ENCODE data around the gene APOO.

Gene APOO

DNA sequence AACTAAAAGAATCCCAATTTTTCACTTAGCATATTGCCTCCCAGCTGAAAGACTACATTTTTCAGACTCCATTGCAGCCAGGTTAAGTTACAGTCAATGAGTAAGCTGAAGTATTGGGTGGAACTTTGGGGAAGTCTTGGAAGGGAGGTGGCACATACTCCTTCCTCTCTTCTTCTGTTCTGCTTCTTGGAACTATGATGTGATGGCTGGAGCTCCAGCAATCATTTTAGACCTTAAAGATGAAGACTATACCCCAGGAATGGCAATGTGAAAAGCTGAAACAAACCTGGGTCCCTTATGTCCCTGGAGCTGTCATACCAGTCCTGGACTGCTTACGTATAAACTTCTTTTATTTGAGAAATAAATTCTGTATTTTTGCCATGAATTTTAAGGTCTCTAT lies 93.9 kb downstream of the APOO start:
- no peak for DNase-seq

DNA sequence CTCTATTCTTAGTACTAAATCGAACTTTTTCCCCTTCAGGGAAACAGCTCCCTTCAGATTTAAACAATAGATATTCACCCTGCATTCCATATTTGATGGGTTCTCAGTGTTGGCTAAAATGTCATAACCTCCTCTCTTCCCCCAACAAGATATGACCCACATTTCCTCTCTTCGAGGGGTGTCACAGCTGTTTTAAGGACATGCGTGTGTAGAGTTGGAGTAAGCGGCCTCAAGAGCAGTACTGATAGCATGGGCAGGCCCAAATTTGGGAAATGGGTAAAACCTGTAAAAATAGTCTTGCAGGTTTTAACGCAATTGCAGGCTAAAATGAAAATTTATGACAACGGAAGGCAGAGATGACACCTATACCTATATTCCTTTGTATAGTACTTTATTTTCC lies 96.1 kb downstream of the APOO start:
- no peak for DNase-seq

DNA sequence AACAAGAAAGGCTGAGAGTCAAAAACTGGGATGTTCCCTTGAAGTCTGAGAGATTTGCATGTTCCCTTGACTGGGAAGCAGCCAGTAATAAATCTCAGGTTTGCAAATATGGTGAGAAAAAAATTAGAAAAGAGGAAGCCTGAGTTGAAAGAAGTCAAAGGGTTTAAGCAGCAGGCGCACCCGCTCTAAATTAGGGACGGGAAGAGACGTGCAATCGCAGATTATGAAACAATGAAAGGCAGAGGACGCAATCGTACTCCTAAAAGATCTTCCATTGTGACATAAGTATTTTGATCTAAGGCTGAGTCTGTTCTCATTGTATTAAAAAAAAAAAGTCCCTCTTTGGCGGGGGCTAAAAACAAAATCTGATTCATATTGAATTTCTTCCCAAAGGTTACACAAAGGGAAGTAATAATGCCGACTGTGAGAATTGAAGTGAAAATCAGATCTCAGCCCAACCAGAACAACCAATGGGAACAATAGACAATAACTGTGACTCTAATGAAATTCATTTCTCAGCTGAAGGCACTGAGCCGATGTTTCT lies 96.6 kb downstream of the APOO start:
- peak; percentile 91 for DNase-seq

DNA sequence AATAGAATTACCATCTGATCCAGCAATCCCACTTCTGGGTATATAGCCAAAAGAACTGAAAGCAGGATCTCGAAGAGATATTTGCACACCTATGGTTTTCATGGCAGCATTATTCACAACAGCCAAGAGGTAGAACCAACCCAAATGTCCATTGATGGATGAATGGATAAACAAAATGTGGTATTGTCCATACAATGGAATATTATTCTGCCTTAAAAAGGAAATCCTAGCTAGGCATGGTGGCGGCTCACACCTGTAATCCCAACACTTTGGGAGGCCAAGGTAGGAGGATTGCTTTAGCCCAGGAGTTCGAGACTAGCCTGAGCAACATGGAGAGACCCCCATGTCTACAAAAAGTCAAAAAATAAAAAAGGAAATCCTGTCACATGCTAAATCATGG lies 97.5 kb downstream of the APOO start:
- no peak for DNase-seq

DNA sequence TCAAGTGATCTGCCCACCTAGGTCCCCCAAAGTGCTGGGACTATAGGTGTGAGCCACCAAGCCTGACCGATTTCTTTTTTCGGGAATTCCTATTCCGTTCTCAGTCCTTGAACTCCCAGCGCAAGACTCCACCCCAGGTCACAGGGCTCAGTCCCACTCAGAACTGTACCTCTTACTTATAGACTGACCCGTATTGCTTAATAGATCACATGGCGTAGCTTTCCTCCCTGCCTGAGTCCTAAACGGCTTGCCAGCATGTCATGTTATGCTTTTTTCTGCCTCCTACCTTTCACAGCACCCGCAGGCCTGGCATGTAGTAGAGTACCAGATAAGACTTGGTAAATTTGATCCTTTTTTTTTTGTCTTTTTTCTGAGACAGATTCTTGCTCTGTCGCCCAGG lies 102.3 kb downstream of the APOO start:
- peak; percentile 57 for DNase-seq

DNA sequence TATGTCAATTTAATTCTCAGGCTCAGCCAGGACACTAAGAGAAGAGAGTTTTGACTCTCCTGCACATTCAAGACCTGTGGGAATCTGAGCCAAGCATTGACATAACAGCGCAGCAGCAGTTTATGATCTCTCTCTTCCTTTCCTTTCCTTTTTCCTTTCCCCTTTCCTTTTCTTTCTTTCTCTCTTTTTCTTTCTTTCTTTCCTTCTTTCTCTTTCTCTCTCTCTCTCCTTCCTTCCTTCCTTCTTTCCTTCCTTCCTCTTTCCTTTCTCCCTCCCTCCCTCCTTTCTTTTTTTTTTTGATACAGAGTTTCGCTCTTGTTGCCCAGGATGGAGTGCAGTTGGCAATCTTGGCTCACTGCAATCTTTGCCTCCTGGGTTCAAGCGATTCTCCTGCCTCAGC lies 103.2 kb downstream of the APOO start:
- no peak for DNase-seq

DNA sequence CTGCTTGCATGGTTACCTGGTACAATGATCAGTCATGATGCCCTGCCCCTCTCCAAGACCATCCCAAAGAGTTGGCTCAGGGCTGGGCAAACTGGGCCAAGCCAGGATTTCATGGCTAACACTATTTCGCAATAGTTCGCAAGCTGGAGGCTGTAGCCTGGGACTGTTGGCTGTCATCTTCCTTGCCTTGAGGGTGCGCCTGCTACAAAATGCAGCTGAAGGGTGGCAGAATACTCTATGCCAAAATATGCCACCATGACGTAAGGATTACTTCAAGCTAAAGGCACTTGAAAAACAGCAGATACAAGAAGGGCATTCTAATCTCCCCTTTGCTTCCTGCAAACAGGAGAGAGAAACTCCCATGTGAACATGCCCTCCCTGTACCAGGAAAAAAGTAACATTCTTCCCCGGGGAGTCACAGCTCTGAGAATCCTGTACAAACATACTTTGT lies 103.8 kb downstream of the APOO start:
- peak; percentile 50 for DNase-seq

DNA sequence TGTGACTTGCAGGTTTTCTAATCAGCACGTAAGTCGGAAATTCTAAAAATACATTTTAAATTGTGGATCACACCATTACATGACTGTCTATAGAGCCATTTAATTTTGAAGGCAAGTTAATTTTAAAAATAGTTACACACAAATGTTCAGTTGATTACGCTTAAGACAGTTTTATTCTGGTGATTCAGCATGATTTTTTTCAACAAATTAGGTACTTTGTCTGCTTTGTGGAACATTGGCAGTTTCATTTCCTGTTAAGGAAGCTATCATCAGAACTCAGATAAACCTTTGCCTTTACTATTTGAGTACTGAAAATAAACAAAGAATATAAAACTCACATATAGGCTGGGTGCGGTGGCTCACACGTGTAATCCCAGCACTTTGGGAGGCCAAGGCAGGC lies 105.3 kb downstream of the APOO start:
- peak; percentile 61 for DNase-seq

DNA sequence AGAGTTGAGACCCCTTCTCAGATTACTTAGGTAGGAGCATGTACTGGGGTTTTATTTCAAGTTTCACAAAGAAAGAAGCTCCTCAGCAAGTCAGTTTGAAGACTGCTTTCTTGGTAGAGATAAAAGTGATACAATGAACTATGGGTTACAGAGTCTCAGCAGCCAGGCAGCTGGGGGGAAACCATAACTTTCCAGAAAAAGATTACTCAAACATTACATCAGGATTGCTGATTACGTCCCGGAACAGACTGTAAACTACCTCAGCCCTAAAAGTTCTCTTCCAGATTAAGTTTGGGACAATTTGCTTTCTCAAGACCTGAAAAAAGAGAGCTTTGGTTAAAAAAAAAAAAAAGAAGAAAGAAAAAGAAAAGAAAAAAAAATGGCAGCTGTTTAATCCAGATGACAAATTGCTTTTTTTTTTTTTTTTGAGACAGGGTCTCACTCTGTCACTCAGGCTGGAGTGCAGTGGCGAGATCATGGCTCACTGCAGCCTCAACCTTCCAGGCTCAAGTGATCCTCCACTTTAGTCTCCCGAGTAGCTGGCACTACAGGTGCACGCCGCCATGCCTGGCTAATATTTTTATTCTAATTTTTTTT lies 108.2 kb downstream of the APOO start:
- DNase-seq: peak; percentile 62

DNA sequence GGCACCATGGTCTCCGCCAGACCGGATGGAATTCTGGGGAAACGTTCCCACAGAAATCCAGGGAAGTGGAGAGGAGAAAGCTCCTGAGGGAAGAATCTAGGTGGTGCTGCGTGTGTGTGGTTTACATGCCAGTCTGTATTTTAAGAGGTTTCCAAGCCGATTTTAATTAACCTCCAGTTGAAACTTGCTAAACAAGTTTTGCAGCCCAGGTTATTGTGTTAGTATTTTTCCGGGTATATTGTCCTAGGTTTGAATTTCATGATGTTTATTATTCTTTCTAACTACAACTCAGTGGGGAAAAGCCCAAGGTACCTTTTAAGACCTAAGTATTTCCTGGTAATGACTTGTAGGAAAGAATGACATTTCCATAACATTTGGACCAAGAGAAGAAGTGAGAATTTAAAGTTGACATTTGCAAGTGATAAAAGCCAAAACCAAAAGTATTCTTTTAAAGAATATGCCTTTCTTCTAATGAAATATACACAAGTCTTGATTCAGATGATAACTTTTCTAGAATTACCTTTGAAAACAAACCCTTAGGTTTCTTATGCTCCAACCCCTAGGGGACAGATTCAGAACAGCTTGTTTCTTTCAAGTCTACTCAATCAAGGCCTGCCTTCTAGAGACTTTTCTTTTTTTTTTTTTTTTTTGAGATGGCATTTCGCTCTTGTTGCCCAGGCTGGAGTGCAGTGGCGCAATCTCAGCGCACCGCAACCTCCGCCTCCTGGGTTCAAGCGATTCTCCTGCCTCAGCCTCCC lies 110.2 kb downstream of the APOO start:
- DNase-seq: peak; percentile 31

DNA sequence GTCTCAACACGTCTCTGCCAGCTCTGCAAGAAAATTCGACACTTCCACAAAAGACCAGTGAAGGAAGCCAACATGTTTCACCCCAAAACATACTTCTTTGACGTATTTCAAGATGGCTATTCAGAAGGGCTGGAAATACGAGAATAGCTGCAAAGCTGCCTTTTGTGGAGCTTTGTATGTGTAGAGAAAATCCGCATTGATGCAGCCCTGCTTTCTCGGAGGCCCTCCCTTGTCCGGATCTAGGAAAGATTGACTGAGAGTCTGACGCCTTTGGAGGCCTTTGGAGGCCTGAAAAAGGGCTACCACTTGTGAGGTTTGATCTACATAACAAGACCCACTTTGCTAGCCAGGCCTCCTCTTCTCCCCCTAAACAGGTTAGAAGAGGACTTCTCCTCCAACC lies 112.5 kb downstream of the APOO start:
- no peak for DNase-seq

DNA sequence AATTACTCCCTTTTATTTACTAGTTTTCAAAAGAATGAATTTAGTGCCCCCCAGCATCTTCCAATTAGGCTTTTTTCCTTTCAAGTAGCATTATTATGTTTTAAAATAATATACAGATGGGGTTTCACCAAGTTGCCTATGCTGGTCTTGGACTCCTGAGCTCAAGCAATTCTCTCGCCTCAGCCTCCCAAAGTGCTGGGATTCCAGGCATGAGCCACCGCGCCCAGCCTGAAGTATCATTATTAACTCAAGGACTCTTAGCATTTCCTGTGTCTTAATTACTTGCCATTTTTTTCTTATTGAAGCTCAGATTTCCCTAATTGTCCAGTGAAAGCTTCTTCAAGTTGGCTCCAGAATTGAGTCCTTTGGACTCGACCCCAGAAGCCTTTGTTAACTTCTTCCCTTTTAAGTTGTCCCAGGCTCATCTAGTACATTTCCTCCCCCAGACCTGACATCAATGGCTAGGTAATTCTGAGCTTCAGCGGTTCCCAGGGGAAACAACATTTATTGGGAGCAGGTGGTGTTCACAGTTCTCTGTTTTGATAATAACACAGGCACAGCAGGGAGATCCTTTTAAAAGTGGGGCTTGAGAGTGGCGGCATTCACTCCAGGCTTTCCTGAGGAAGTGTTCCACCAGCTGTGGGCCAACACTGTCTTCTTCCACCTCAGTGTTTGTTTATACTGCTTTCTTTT lies 114.7 kb downstream of the APOO start:
- no peak for DNase-seq

DNA sequence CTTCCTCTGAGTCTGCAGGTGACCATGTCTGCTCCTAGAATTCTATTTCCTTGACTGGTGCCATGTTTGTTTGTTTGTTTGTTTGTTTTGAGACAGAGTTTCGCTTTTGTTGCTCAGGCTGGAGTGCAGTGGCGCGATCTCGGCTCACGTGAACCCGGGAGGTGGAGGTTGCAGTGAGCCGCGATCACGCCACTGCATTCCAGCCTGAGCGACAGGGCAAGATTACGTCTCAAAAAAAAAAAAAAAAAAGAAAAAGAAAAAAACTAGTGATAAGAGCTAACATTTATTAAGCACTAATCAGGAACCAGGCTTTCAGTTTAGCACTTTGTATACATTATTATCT lies 117.6 kb downstream of the APOO start:
- DNase-seq: no peak

DNA sequence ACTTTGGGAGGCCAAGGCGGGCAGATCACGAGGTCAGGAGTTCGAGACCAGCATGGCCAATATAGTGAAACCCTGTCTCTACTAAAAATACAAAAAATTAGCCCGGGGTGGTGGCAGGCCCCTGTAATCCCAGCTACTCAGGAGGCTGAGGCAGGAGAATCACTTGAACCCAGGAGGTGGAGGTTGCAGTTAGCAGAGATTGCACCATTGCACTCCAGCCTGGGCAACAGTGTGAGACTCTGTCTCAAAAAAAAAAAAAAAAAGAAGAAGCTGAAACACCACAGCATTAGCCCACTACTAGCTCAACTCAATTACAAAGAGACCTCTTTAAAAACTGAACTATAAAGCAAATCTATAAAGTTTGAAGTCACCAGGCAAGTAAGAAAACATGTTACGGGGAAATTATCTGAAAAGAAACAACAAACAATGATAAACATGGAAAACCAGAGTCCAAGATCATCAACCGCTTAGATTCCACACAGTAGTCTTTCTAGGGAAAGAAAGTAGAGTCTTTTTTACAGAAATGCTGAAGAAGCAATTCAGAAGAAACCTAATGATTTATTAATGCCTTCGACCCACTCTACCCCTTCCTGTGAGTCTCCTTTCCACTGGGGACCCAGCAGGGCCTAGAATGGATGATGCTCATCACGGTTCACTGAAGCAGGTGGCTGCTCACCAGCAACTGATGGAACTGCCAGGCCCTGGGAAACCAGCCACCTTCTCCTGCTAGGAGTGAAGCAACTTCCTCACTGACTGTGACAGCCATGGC lies 118.2 kb downstream of the APOO start:
- no peak for DNase-seq

DNA sequence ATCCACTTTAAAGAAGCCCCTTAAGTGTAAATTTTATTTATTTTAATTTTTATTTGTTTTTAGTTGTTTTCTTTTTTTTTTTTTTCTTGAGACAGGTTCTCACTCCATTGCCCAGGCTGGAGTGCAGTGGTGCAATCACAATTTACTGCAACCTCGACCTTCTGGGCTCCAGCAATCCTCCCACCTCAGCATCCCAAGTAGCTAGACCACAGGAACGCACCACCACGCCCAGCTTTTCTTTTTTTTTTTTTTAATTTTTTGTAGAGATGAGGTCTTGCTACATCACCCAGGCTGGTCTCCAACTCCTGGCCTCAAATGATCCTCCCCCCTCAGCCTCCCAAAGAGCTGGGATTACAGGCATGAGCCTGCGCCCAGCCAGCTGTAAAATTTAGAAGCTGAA lies 118.8 kb downstream of the APOO start:
- no peak for DNase-seq

DNA sequence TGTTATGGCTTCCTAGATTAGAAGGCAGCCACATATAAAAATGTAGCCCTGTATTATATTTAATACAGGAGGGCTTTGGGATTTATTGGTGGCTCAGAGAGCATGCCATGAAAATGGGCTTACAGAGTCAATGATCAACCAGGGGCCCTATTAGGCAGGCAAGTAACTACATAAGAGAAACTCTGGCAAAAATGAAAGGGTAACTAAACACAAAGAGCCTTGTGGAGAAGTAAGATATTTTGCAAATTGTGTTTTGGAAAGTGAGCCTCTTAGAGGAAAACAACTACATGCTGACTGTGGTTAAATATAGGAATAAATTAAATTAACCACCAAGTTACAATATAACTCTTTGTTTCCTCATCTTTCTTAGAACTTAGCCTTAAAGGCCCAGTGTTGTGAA lies 119.2 kb downstream of the APOO start:
- DNase-seq: peak; percentile 55

DNA sequence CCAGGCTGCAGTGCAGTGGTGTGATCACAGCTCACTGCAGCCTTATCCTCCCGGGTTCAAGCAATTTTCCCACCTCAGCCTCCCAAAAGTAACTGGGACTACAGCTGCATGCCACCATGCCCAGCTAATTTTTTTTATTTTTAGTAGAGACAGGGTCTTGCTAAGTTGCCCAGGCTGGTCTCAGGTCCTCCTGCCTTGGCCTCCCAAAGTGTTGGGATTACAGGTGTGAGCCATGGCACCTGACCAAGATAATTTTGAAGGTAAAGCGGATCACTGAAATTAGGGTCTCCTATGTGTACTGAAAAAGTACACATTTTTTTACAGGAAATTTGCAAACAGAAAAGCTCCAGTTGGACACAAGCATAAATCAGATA lies 120.0 kb downstream of the APOO start:
- no peak for DNase-seq

DNA sequence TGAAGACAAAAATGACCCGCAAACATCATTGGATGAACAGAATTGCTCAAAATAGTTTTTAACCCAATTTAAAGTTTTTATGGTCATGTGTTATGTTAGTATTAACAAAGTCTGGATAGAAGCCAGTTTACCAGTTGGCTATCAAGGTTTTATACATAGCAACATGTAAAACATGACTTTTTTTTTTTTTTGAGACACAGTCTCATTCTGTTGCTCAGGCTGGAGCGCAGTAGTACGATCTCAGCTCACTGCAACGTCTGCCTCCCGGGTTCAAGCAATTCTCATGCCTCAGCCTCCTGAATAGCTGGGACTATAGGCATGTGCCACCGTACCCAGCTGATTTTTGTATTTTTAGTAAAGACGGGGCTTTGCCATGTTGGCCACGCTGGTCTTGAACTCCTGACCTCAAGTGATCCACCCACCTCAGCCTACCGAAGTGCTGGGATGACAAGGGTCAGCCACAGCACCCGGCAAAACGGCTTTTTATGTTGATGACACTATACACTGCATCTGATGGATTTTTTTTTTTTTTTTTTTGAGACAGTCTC lies 121.4 kb downstream of the APOO start:
- peak; percentile 65 for DNase-seq

DNA sequence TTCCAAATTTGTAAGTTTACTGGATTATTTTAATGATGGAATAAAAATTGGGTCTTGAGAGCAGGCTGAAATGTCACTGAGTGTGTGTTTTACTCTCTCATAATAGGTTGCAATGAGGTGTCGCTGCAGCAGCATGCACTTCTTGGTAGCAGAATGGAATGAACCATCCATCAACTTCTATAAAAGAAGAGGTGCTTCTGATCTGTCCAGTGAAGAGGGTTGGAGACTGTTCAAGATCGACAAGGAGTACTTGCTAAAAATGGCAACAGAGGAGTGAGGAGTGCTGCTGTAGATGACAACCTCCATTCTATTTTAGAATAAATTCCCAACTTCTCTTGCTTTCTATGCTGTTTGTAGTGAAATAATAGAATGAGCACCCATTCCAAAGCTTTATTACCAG lies 122.2 kb downstream of the APOO start:
- DNase-seq: peak; percentile 43

DNA sequence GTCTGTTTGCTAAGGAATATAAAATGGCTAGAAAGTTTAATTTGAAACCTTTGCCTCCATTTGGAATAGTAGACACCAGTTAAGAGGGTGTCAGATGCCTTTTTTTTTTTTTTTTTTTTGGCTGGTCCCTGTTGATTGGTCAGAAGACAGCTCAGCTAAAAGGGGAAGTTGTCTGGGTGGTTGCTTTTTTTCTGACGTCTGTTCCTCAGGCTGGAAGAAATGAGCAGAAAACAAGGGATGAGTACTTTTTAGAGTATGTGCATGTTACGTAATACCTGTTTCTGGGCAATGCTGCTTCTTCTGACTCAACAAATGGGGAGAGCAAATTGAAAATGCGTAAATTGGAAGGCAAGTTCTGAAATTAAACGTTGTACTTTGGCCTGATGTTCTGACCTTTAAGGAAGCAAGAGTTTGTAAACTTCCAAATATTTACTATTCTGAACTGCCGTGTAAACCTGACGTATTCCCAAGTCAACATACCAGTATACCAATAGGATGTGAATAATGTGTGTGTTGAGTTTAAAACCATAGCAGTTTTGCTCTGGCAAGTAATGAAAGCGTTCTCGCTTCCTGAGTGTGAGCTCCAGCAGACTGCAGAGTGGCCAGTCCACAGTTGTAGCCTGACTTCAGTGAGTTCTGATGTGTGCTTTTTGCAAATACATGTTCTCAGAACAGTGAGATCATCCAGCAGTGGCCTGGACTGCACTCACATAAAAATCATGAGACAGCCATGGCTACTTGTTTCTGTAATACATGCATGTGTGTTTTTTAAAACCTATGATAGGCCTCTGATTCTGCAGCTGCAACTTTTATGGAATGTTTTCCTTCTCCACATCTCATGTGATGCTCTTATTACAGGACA lies 123.0 kb downstream of the APOO start:
- peak; percentile 65 for DNase-seq

DNA sequence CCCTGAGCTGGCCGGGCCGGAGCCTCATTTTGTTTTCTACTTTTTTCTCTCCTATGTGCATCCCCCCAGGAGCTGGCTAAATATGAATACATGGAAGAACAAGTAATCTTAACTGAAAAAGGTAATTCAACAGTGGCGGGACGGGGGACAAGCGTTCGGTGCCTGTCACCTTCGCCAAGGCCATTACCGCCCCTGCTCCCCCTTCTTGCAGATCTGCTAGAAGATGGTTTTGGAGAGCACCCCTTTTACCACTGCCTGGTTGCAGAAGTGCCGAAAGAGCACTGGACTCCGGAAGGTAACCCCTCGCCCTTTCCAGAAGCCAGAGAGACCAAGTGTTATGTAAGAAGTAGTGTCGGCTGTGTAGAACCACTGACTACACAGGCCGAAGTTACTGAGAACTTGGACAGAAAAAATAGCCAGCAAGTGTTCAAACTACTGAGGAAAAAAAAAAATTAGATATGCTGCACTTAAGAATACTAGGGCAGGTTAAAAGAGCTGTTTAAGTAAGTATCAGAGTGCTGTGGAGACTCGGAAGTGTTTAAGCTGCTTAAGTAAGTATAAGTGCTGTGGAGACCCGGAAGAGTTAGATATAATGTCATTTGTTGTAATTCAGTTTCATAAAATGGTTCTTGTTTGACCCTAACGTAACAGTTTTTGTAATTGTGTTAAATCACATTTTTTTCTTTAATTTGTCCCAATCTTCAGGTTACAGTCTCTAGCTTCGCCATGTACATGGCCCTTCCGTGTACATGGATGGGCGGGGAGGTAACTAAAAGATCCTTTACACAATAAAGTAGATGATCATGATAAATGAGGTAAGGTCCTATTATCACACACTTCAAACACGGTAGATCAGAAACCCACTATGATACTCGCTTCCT lies 123.9 kb downstream of the APOO start:
- peak; percentile 44 for DNase-seq

Data from suppressor macrophage treated with lipopolysaccharide for 4 hours (primary cell).